Stimulated activated CD4-positive, alpha-beta T cell treated with anti-CD3 and anti-CD28 coated beads, Interleukin-4, amount 100 ng/mL, for 4 hours (primary cell): ENCODE data around the gene FADS2.

Experiments used
- DNase-seq, 2 experiments: peaks; one replicate each; pipeline ENCODE4 v3.0.0-alpha.2; 2020

Gene FADS2

DNA sequence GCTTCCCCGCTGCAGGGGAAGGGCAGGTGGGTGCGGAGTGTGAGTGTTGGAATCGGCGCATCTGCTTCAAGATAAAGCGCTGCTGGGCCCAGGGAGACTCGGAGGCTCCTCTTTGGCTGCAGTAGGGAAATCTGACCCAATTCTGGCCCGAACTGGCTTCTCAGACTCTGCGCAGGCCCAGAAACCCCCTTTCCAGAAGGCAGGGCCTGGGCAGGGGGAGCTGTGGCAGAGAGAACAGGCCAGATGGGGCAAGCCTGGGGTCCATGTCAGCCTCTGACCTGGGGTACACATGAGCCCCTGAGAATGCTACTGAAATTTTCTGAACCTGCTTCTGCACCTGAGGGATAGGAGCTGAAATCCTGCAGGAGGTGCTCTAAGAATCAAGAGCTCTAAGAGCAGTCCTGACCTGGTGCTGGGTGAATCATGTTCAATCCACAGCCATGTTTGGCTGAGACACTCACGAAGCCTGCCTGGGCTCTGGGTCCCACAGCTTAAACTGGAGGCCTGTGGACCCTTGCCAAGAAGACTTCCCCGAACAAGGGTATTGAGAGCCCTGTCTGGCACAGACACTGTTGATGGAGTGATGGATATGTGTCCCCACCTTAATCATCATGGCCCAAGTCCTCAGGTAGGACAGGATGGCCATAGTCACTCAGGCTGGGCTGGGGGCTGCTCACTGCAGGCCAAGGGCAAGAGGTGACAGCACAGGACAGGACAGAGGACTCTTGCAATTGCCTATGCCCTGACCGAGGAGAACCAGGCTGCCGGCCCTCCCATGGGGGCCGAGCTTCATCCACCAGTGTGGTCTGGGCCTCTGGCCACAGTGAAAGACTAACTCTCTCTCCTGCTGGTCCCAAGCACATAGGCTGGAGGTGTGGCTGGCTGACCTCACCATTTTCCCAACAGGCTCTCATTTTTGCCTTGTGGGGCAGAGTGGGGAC, 82.4 kb downstream of the FADS2 start:
- no peak for DNase-seq

DNA sequence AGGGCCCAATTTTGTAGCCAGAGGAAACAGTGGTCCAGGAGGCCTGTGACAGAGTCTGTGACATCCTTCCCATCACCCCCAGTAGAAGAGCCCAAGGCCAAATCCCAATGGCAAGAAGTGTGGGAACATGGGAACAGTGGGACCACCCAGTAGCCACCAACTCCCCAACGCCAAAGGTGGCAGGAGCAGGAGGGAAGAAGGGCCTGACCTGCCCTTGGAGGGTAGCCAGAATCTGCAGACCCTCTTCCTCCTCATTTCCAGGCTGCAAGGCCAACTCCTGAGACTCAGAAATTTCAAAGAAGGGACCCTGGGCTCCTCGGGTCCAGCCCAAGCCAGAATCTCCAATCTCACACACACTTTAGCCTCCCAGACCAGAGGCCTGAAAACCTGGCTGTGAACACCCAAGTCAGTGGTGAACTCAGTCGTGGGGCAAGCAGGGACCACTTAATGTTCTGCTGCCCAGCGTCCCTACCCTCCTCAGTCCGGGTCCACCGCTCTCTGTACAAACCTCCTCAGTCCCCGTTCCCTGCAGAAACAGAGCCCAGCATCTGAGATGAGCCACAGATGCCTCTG, 83.1 kb downstream of the FADS2 start:
- no peak for DNase-seq

DNA sequence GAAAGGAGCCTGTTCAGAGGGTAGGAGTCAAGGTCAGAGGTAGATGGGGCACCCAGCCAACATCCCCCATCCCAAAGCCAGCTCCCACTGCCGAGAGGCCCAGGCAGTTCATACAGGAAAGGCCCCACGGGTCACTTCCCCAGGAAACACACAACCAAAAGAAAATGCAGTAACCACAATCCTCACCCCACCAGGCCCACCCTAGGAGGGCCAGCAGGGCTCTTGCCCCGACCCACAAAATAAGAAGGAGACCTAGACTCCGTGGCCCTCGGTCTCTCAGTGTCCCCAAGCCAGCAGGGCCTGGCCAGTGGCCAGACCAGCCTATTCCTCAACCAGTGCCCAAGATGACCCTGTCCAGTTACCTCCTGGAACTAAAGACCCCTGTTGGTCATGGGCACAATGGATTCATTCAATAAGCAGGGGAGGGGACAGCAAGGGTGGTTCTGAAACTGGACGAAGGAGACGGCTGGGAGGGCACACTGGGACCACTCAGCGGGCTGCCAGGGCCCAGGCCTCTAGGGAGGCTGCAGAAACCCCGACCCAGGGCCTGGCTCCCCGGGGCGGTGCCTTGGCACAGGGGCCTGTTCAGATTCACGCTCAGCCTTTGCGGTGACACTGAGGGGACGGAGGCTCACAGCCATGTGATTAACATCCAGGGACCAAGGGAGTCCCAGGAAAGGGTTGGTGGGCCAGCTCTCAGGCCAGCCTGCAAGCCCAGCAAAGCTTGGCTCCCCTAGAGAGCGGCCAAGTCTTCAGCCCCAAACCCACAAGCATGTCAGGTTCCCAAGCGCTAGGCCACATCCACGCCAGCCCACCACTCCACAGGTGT, 83.8 kb downstream of the FADS2 start:
- no peak for DNase-seq

DNA sequence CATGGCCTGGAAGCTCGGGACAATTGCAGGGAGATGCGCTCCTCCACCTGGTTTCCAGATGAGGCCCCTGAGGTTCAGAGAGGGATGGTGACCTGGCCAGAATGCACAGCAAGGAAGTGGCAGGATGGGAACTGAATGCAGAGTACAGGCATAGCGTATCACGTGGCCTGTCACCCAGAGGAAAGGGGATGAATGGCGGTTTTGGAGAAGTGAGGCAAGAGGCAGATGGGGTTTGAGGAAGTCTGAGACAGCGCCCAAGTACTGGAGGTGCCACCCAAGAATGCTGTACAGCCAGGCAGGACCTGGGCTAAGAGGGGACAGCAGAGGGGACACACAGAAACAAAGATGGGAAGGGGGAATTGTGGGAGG, 84.4 kb downstream of the FADS2 start:
- no peak for DNase-seq

DNA sequence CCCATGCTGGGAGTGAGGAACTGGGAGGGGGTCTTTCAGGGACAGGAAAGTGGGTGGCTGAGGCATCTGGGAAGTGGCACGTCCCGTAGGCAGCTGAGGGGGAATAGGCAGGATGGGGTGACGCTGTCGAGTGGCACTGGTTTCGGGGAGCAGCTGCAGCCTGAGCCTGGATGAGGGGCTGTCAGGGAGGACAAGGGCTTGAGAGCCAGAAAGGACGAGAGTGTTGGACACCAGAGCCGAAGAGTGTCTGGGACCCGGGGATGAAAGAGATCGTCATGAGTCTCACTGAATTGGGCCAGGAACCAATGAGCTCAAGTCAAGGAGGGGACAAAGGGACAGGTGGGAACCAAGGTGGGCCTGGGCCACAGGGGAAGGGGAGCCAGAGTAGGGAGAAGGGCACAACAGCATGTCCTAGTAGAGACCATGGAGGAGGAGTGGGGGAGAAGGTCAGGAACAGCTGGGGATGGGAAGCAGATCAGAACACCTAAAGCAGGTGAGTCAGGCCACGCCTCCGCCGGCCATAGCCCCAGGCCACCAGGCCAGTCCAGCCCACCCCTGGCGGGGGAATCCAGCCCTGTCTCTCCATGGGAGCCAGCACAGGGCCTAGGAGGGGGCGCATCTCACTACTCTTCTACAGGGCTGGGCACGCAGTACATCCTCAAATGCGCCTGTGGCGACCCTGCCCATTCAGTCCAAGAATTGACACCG, 85.0 kb downstream of the FADS2 start:
- DNase-seq, result no peak

DNA sequence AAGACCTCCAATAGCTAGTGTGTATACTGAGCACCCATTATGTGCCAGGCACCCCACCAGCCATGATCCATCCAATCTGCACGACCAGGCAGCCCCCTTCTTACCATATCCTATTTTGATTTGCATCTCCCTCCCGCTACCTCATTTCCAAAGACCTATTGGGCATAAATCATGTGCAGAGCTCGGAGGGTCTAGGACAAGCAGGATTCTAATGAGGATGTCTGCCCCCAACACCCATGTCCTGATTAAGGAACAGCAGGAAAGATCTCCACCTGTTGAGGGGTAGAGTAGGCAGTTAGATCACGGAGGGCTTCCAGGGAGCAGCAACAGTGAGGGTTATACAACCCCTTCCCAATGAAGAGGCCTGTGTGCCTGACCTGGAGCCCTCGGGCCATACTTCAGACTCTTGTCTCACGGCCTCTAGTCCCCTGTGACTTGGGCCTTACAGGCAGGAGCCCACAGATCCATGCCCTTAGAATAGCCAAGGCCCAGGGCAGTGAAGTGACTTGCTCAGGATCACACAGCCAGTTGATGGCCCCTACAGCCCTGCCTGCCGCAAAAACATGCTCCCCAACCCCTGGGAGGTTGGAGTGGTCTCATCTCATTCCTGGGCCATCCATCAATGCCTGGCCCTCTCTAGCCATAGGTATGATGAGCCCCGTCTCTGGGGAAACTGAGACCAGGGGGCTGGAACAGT, 85.7 kb downstream of the FADS2 start:
- no peak for DNase-seq

DNA sequence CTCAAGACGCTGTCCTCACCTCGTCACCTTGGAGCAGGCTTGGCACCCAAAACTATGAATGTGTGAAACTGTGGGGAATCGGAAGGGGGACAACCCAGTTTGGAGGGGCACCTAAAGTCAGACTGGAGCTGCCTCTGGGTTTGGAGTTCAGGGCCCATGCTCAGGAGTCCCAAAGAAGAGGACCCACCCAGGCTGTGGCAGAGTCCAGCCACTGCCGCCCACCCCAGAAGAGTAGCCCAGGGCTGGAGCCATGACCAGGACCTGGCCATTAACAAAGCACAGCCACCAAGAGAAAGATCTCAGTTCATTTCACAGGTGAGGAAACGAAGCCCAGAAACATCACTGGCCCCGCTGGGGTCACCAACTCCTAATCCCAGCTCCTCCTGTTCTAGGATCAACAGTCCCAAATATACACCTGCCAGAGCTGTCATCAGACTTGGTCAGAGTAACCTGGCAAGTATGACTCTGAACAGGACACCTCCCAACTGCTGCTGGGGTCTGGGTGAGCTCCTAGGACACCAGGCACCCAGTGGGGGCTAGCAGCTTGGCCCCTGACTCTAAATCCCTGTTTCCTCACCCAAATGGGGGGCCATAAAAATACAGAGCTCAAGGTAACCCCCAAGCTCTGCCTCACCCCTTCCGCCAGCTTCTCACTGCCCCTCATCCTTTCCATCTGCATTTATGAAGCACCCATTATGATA, 86.5 kb downstream of the FADS2 start:
- no peak for DNase-seq

DNA sequence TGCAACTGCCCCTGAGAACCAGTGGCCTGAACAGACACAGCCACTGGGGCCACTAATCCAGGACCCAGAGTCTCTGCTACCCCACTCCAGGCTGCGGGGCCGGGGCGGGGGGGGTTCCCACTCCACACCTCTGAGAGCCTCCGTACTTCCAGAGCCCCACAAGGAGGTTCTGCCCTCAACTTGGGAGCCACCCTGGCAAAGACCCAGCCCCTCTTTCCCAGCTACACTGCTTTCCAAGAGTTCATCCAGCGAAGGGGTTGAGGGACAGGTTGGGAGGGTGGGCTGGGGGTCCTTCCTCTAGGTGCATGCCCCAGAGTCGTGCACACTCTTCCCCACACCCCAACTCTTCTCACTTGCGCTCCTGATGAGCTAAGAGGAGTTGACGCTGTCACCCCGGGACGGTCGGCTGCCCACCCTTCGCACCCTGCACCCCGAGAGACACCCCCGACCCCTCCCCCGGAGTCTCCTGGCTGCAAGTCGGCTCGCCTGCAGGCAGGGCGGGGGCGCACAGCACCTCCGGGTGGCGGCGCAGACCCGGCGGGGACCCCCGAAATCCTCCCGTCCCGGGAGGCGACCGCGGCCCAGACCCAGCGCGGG, 88.7 kb downstream of the FADS2 start:
- DNase-seq, result no peak
